HCT116 (cell line): ENCODE data around the gene GARIN1A. TPM values are rescaled to one million over a fixed set of nuclear protein-coding genes. Genes with fewer than 3 reads are reported as not detected.

Experiments
- ATAC-seq: fragments of 200-7000 bp; cut with Tn5 transposase; 2 replicates; pipeline ENCODE4 v1.9.1; 2020; ENCODE audit warnings: mild to moderate bottlenecking, moderate library complexity
- BruUV-seq: library from RNA; stranded (reverse); fragments of 400-500 nt; replicated peaks from 2 replicates; lab custom pipeline; 2021; lab: Mats Ljungman, UMichigan
- CTCF ChIA-PET: fragments of 300-600 bp; sonication (Branson Sonifier 250); formaldehyde crosslinking; loops from one replicate; lab custom pipeline; 2021; ENCODE audit warnings: antibody characterized with exemption; lab: Charles Lee
- POLR2A ChIA-PET: fragments of 300-600, 350-600 bp; sonication (Branson Sonifier 250); formaldehyde crosslinking; loops from one replicate; lab custom pipeline; 2021; ENCODE audit warnings: antibody characterized with exemption; lab: Charles Lee
- RAD21 ChIA-PET, 2 experiments: fragments of 300-600 bp; sonication (Branson Sonifier 250); formaldehyde crosslinking; loops; one replicate each; lab custom pipeline; 2023; ENCODE audit warnings: low total read pairs in 2 of 2; ENCODE audit not compliant: uncharacterized antibody in 2 of 2, unreplicated experiment in 2 of 2, low non-redundant PET in 1 of 2; lab: Charles Lee
- DNase-seq: peaks from one replicate; pipeline ENCODE4 v3.0.0-alpha.2; 2010; ENCODE audit warnings: low read depth, low spot score
- H2AFZ ChIP-seq: fragments of 200-600 bp; shearing (Covaris generic), sonication (generic); 2 replicates; pipeline ENCODE4 v1.6.1; 2017; ENCODE audit warnings: low read depth, mixed run types, mixed read lengths, antibody characterized with exemption, low read length; ENCODE audit not compliant: poor library complexity, severe bottlenecking
- H3K27ac ChIP-seq: 2 replicates; pipeline ENCODE4 v1.5.1; 2012; ENCODE audit warnings: low read depth, low read length
- H3K27me3 ChIP-seq: fragments of 200-600 bp; sonication (generic); 2 replicates; pipeline ENCODE4 v1.6.1; 2016; ENCODE audit warnings: mixed run types, low read length, mixed read lengths; ENCODE audit not compliant: insufficient read depth
- H3K36me3 ChIP-seq, 2 experiments: fragments of 200-500 bp in 1 of 2; fragments of 200-600 bp in 1 of 2; sonication (Bioruptor generic) in 1 of 2; sonication (generic) in 1 of 2; 2 replicates each; pipeline versions ENCODE4 v1.5.1 to v1.6.1; 2014 to 2016; ENCODE audit warnings: low read length in 2 of 2, inconsistent platforms in 1 of 2, mixed read lengths in 1 of 2, mixed run types in 1 of 2; ENCODE audit not compliant: insufficient read depth in 2 of 2, control insufficient read depth in 1 of 2
- H3K4me1 ChIP-seq, 2 experiments: fragments of 200-600 bp in 1 of 2; sonication (generic) in 1 of 2; 2 replicates each; pipeline versions ENCODE4 v1.5.1 to v1.6.1; 2012 to 2017; ENCODE audit warnings: low read length in 2 of 2, inconsistent platforms in 1 of 2, mild to moderate bottlenecking in 1 of 2, mixed read lengths in 1 of 2, mixed run types in 1 of 2, moderate library complexity in 1 of 2; ENCODE audit not compliant: insufficient read depth in 2 of 2, control insufficient read depth in 1 of 2
- H3K4me2 ChIP-seq: fragments of 200-600 bp; sonication (generic); 2 replicates; pipeline ENCODE4 v1.6.1; 2017; ENCODE audit warnings: mixed run types, low read length, mixed read lengths
- H3K4me3 ChIP-seq, 2 experiments: fragments of 200-600 bp in 1 of 2; sonication (generic) in 1 of 2; replicated peaks in 1 of 2; 2 replicates each; pipeline ENCODE4 v1.5.1; 2011 to 2016; ENCODE audit warnings: low read length in 2 of 2, control low read depth in 1 of 2, low read depth in 1 of 2, mild to moderate bottlenecking in 1 of 2, mixed read lengths in 1 of 2, mixed run types in 1 of 2
- H3K79me2 ChIP-seq: fragments of 200-600 bp; sonication (generic); 2 replicates; pipeline ENCODE4 v1.6.1; 2017; ENCODE audit warnings: mild to moderate bottlenecking, mixed run types, low read length, moderate library complexity, mixed read lengths; ENCODE audit not compliant: insufficient read depth
- H3K9ac ChIP-seq: fragments of 200-600 bp; sonication (generic); 2 replicates; pipeline ENCODE4 v1.6.1; 2016; ENCODE audit warnings: low read length, mixed read lengths
- H3K9me2 ChIP-seq: fragments of 200-600 bp; sonication (generic), shearing (Covaris generic); 2 replicates; pipeline ENCODE4 v1.6.1; 2017; ENCODE audit warnings: mixed run types, mild to moderate bottlenecking, moderate library complexity; ENCODE audit not compliant: insufficient read depth
- H3K9me3 ChIP-seq, 2 experiments: fragments of 200-500 bp in 1 of 2; fragments of 200-600 bp in 1 of 2; sonication (Bioruptor generic) in 1 of 2; sonication (generic) in 1 of 2; 2 replicates each; pipeline ENCODE4 v1.6.1; 2014 to 2017; ENCODE audit warnings: low read length in 2 of 2, mixed read lengths in 2 of 2, inconsistent platforms in 1 of 2, low read depth in 1 of 2, mild to moderate bottlenecking in 1 of 2, mixed run types in 1 of 2, moderate library complexity in 1 of 2; ENCODE audit not compliant: control insufficient read depth in 1 of 2, insufficient read depth in 1 of 2
- H4K20me1 ChIP-seq: fragments of 200-600 bp; sonication (generic), shearing (Covaris generic); 2 replicates; pipeline ENCODE4 v1.6.1; 2017; ENCODE audit warnings: mixed run types, mild to moderate bottlenecking, moderate library complexity; ENCODE audit not compliant: insufficient read depth
- CBX3 ChIP-seq: IDR thresholded peaks from 2 replicates; pipeline ENCODE4 v1.6.1; 2012; ENCODE audit warnings: low read depth
- ELF1 ChIP-seq: IDR thresholded peaks from 2 replicates; pipeline ENCODE4 v1.6.1; 2012; ENCODE audit warnings: low read depth, borderline replicate concordance
- EZH2 ChIP-seq: fragments of 200-600 bp; sonication (generic); IDR thresholded peaks from 2 replicates; pipeline ENCODE4 v1.6.1; 2017; ENCODE audit warnings: antibody characterized with exemption, mixed run types
- EZH2phosphoT487 ChIP-seq: fragments of 200-600 bp; IDR thresholded peaks from 2 replicates; pipeline ENCODE4 v1.6.1; 2018; ENCODE audit warnings: antibody characterized with exemption, borderline replicate concordance
- FOSL1 ChIP-seq: IDR thresholded peaks from 2 replicates; pipeline ENCODE4 v1.6.1; 2012; ENCODE audit warnings: low read depth
- POLR2AphosphoS5 ChIP-seq: IDR thresholded peaks from 2 replicates; pipeline ENCODE4 v1.6.1; 2011; ENCODE audit warnings: mild to moderate bottlenecking, low read depth, low read length, moderate library complexity
- REST ChIP-seq: IDR thresholded peaks from 2 replicates; pipeline ENCODE4 v1.6.1; 2012; ENCODE audit warnings: low read depth
- SRF ChIP-seq: IDR thresholded peaks from 2 replicates; pipeline ENCODE4 v1.6.1; 2012; ENCODE audit warnings: low read depth
- TCF7L2 ChIP-seq: IDR thresholded peaks from 2 replicates; pipeline ENCODE4 v1.7.0; 2011; ENCODE audit warnings: borderline replicate concordance, inconsistent platforms; ENCODE audit not compliant: insufficient read depth, insufficient read length; ENCODE audit errors: extremely low read depth
- YY1 ChIP-seq: IDR thresholded peaks from 2 replicates; pipeline ENCODE4 v1.6.1; 2011; ENCODE audit warnings: low read length, low read depth, moderate library complexity, mild to moderate bottlenecking; ENCODE audit not compliant: insufficient replicate concordance; ENCODE audit errors: extremely low read depth
- ZNF274 ChIP-seq: fragments of 200-500 bp; sonication (Bioruptor generic); IDR thresholded peaks from 2 replicates; pipeline ENCODE4 v1.6.1; 2014; ENCODE audit warnings: mild to moderate bottlenecking, low read depth, low read length, inconsistent platforms
- intact Hi-C: fragments of 100-400 bp; cut with micrococcal nuclease; formaldehyde crosslinking; loops from 2 replicates; pipeline ENCODE4 v1.10.0; 2022
- total RNA-seq: library from RNA; stranded (reverse); gene quantifications from one replicate; pipeline ENCODE4 v1.2.1, GENCODE V29; 2021; ENCODE audit not compliant: unreplicated experiment
- TF ChIP-seq, protein P1 (sequence below): IDR thresholded peaks from 2 replicates; pipeline ENCODE4 v1.6.1; 2011; ENCODE audit warnings: mild to moderate bottlenecking, low read length, moderate library complexity; ENCODE audit not compliant: insufficient replicate concordance; ENCODE audit errors: extremely low read depth
- TF ChIP-seq, protein P2 (sequence below), 3 experiments: fragments of 200-600 bp in 1 of 3; sonication (generic) in 1 of 3; IDR thresholded peaks in 2 of 3; conservative IDR thresholded peaks in 1 of 3; 2 replicates each; pipeline ENCODE4 v1.5.1; 2012 to 2017; ENCODE audit warnings: low read depth in 2 of 3, low read length in 2 of 3, antibody characterized with exemption in 1 of 3, borderline replicate concordance in 1 of 3, control low read depth in 1 of 3, mild to moderate bottlenecking in 1 of 3, mixed read lengths in 1 of 3, mixed run types in 1 of 3, moderate library complexity in 1 of 3; ENCODE audit not compliant: insufficient read depth in 1 of 3

GARIN1A gene
- total RNA-seq, 1 experiment from 2014 or later: 0.49 TPM

- BruUV-seq: no TSS peak
- H3K4me2 ChIP-seq: no peak overlapping the region
- no peaks in the 10 kb centered on the region for H3K9me2 ChIP-seq
- DNase-seq: no peak
- CTCF ChIA-PET: no interaction called here
- no peaks in the 10 kb centered on the region for H3K4me1 ChIP-seq
- intact Hi-C loops: no loop called here
- RAD21 ChIA-PET: no interaction called here
- H3K9ac ChIP-seq: no peak overlapping the region
- H3K9me3 ChIP-seq: no peaks in the 10 kb centered on the region
- POLR2A ChIA-PET: no interaction called here
- H3K27me3 ChIP-seq: no peaks in the 10 kb centered on the region; the same call in 1 of the 2 replicates
- no peaks in the 10 kb centered on the region for H4K20me1 ChIP-seq
- no peaks in the 10 kb centered on the region for H3K36me3 ChIP-seq
- ATAC-seq: no peak
- TF ChIP-seq TCF7L2: no peak
- TF ChIP-seq YY1: no peak
- TF ChIP-seq EZH2: no peak
- no peak for TF ChIP-seq FOSL1
- TF ChIP-seq POLR2AphosphoS5: no peak
- TF ChIP-seq ZNF274: no peak
- TF ChIP-seq ELF1: no peak
- TF ChIP-seq, protein P1, sequence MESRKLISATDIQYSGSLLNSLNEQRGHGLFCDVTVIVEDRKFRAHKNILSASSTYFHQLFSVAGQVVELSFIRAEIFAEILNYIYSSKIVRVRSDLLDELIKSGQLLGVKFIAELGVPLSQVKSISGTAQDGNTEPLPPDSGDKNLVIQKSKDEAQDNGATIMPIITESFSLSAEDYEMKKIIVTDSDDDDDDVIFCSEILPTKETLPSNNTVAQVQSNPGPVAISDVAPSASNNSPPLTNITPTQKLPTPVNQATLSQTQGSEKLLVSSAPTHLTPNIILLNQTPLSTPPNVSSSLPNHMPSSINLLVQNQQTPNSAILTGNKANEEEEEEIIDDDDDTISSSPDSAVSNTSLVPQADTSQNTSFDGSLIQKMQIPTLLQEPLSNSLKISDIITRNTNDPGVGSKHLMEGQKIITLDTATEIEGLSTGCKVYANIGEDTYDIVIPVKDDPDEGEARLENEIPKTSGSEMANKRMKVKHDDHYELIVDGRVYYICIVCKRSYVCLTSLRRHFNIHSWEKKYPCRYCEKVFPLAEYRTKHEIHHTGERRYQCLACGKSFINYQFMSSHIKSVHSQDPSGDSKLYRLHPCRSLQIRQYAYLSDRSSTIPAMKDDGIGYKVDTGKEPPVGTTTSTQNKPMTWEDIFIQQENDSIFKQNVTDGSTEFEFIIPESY: no peak
- TF ChIP-seq, protein P2, sequence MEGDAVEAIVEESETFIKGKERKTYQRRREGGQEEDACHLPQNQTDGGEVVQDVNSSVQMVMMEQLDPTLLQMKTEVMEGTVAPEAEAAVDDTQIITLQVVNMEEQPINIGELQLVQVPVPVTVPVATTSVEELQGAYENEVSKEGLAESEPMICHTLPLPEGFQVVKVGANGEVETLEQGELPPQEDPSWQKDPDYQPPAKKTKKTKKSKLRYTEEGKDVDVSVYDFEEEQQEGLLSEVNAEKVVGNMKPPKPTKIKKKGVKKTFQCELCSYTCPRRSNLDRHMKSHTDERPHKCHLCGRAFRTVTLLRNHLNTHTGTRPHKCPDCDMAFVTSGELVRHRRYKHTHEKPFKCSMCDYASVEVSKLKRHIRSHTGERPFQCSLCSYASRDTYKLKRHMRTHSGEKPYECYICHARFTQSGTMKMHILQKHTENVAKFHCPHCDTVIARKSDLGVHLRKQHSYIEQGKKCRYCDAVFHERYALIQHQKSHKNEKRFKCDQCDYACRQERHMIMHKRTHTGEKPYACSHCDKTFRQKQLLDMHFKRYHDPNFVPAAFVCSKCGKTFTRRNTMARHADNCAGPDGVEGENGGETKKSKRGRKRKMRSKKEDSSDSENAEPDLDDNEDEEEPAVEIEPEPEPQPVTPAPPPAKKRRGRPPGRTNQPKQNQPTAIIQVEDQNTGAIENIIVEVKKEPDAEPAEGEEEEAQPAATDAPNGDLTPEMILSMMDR (IDR thresholded peaks at IDR 0.05 in 2 of 3, conservative IDR thresholded peaks at IDR 0.05 in 1 of 3; ENCODE audit: borderline replicate concordance in 1 of 3, insufficient read depth in 1 of 3, low read depth in 2 of 3, low read length in 2 of 3): no peak
- no peak for TF ChIP-seq REST
- TF ChIP-seq SRF: no peak
- TF ChIP-seq CBX3: no peak
- TF ChIP-seq EZH2phosphoT487: no peak
- no peak overlapping the region for H3K27ac ChIP-seq
- no peaks in the 10 kb centered on the region for H3K79me2 ChIP-seq
- H2AFZ ChIP-seq: no peak overlapping the region
- no peak overlapping the region for H3K4me3 ChIP-seq
These were observed 7.8 kb downstream of the GARIN1A start for GRCh38 chr7:128679920-128680319.
